ENCODE measurements around the gene TMEM182.

Gene TMEM182

DNA sequence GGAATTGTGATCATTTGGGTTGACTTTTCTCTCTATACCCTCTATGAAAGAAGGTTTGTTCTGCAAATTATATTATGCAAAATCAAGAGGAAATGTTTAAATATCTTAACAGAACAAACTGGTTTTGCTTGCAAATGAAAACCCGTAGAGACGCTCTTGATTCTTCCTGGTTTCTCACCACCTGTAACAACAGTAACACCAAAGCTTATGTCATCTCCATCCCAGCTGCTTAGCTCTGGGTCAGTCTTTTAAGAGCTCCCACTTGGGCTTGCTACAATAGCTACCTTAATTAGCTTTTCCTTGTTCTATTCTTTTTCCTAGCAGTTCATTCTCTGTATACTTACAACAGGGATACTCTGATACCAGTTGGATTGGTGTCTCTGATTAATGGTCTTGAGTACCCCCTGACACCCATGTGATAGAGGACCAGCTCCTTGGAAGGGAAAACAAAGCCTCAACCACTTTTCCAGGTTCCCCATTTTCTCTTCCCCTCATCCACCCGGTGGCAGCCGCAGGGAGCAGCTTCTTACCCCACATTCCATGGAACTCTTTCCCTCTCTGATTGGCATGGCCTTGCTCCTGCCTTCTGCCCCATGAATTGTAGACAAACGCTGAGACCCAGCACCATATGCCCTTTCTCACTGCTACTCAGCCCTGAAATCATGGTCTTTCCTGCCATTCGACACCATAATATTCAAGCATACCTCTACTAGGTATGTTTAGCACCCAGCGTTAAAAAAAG, 27.7 kb downstream of the TMEM182 start:
- peak; percentile 64 for DNase-seq (ENCODE audit: low read depth)
- no peak for TF ChIP-seq MYC (IDR thresholded peaks at IDR 0.05; ENCODE audit: low read depth, low read length)
- no peak for TF ChIP-seq CTCF (IDR thresholded peaks at IDR 0.05; ENCODE audit: low read depth, low read length)
- no peak for TF ChIP-seq POLR2A (IDR thresholded peaks at IDR 0.05; ENCODE audit: extremely low read depth, insufficient read length)
- no peak for TF ChIP-seq MAX (IDR thresholded peaks at IDR 0.05; ENCODE audit: low read depth, low read length)
- H3K4me3 ChIP-seq (ENCODE audit: low read depth, low read length), result no peak overlapping the region

- no peak overlapping the region for H3K4me3 ChIP-seq (ENCODE audit: low read depth, low read length)
- TF ChIP-seq MAX (IDR thresholded peaks at IDR 0.05; ENCODE audit: low read depth, low read length), result no peak
- TF ChIP-seq MYC (IDR thresholded peaks at IDR 0.05; ENCODE audit: low read depth, low read length), result no peak
- TF ChIP-seq POLR2A (IDR thresholded peaks at IDR 0.05; ENCODE audit: extremely low read depth, insufficient read length), result no peak
- TF ChIP-seq CTCF (IDR thresholded peaks at IDR 0.05; ENCODE audit: low read depth, low read length), result no peak
- DNase-seq (ENCODE audit: low read depth), result no peak
Measured at GRCh38 chr2:102790091-102790455, 28.2 kb downstream of the TMEM182 start.

GRCh38 chr2:102792568-102793208, 30.9 kb downstream of the TMEM182 start:
- no peak for TF ChIP-seq POLR2A (IDR thresholded peaks at IDR 0.05; ENCODE audit: extremely low read depth, insufficient read length)
- TF ChIP-seq CTCF (IDR thresholded peaks at IDR 0.05; ENCODE audit: low read depth, low read length), result no peak
- TF ChIP-seq MAX (IDR thresholded peaks at IDR 0.05; ENCODE audit: low read depth, low read length), result peak; percentile 63; the same call in 1 of the 2 replicates
- TF ChIP-seq MYC (IDR thresholded peaks at IDR 0.05; ENCODE audit: low read depth, low read length), result peak; percentile 40; the same call in 1 of the 2 replicates
- no peak overlapping the region for H3K4me3 ChIP-seq (ENCODE audit: low read depth, low read length)
- DNase-seq (ENCODE audit: low read depth), result peak; percentile 24

DNA sequence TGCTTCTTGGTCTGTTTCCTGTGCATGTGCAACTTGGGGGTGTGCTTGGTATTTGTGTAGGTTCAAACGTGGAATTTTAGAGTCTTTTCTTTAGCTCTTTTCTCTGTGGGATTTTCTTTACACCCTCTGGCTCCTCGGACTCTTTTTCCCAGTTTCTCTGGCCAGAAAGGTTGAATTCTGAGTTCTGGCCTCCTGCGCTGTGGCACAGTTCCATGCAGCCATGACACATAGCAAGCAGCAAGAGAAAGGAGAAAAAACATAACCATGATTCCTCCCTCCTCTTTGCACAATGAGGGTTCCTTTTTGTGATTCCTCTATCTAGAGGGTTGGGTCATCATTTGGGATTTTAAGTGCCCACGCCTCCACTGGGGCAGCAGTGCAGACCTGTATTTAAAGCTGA, 33.8 kb downstream of the TMEM182 start:
- TF ChIP-seq MAX (IDR thresholded peaks at IDR 0.05; ENCODE audit: low read depth, low read length), result no peak
- no peak for TF ChIP-seq CTCF (IDR thresholded peaks at IDR 0.05; ENCODE audit: low read depth, low read length)
- TF ChIP-seq MYC (IDR thresholded peaks at IDR 0.05; ENCODE audit: low read depth, low read length), result no peak
- TF ChIP-seq POLR2A (IDR thresholded peaks at IDR 0.05; ENCODE audit: extremely low read depth, insufficient read length), result no peak
- no peak overlapping the region for H3K4me3 ChIP-seq (ENCODE audit: low read depth, low read length)

DNA sequence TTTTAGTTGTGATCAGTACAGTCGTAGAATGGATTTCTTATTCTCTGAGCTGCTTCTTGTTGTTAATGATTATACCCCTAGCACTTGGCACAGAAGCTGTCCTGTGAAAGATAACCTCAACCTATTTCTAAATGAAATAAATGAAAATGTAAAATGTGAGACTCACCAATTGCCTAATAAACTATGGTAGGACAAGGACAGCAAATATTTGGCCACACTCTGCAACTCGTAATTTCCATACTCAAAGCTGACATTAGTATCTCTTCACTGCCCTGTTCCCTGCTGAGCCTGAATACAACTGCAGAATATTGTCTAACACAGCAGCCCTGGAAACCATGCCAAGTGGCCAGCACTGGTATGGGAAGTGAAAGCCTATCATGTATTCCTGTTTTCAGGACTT, 34.5 kb downstream of the TMEM182 start:
- no peak overlapping the region for H3K4me3 ChIP-seq (ENCODE audit: low read depth, low read length)
- no peak for DNase-seq (ENCODE audit: low read depth)
- TF ChIP-seq CTCF (IDR thresholded peaks at IDR 0.05; ENCODE audit: low read depth, low read length), result no peak
- no peak for TF ChIP-seq MYC (IDR thresholded peaks at IDR 0.05; ENCODE audit: low read depth, low read length)
- TF ChIP-seq POLR2A (IDR thresholded peaks at IDR 0.05; ENCODE audit: extremely low read depth, insufficient read length), result no peak
- TF ChIP-seq MAX (IDR thresholded peaks at IDR 0.05; ENCODE audit: low read depth, low read length), result no peak

More for the DNA sequence above, 33.8 kb downstream of the TMEM182 start:
- no peak for DNase-seq (ENCODE audit: low read depth)

Measured in NB4 (cell line).